Stimulated activated naive B cell treated with anti-CD40 and anti-IgM and Interleukin-4, amounts not matched to agents 10 μg/mL and 1 μg/mL and 100 μg/mL, for 72 hours (primary cell): Measurements from ENCODE around the gene LRRFIP1.
"Not testable (repeated sequence)": the region's sequence is repeated elsewhere in the genome, so short reads cannot be mapped to it uniquely, and the experiment has no call there.

ENCODE experiments used
- ATAC-seq, 2 donors: fragments of 150-1000 bp; cut with Tn5 transposase; replicated peaks; 2 replicates each; pipeline ENCODE4 v1.10.0; 2021; ENCODE audit warnings: moderate library complexity in 1 of 2
- DNase-seq: peaks from one replicate; pipeline ENCODE4 v3.0.0; 2021
- H3K27ac Mint-ChIP-seq: one replicate; pipeline ENCODE4 v1.8.0; 2022; ENCODE audit warnings: mild to moderate bottlenecking, mixed read lengths
- H3K27me3 Mint-ChIP-seq, 2 donors: one replicate each; pipeline ENCODE4 v1.8.0; 2022; ENCODE audit warnings: mixed read lengths in 2 of 2
- H3K36me3 Mint-ChIP-seq, 2 donors: one replicate each; pipeline ENCODE4 v1.8.0; 2022; ENCODE audit warnings: mixed read lengths in 2 of 2, mild to moderate bottlenecking in 1 of 2
- H3K4me1 Mint-ChIP-seq, 2 donors: one replicate each; pipeline ENCODE4 v1.8.0; 2022; ENCODE audit warnings: mixed read lengths in 2 of 2, mild to moderate bottlenecking in 1 of 2
- H3K4me3 Mint-ChIP-seq, 2 donors: one replicate each; pipeline ENCODE4 v1.8.0; 2022; ENCODE audit warnings: mild to moderate bottlenecking in 2 of 2, mixed read lengths in 2 of 2, moderate library complexity in 1 of 2
- H3K9me3 Mint-ChIP-seq, 2 donors: one replicate each; pipeline ENCODE4 v1.8.0; 2022; ENCODE audit warnings: mixed read lengths in 2 of 2, mild to moderate bottlenecking in 1 of 2

LRRFIP1 gene

DNA sequence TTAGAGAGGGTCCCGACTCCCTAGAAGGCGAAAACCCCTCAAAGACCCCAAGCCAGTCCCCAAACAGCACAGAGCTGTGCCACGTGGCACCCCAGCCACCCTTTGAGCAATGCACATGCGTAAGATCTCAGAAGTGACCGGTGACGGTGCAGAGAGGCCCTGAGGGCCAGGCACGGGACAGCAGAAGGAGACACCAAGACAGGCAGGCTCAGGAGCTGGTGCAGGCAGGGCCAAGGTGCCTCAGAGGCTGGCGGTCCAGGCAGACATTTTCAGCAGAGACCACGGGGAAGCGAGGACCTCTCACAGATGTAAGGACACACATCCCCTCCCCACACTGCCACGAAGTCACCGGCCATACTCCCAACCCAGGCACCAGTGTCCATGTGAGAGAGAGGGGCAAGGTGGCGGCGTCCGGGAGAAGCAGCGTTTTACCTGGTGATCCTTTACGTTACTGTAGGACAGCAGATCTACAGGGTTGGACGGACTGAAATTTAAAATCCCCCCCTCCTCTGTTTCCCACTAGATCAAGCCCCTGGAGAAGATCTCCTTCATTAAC lies 34.9 kb upstream of the LRRFIP1 start:
- no peak for ATAC-seq
- H3K27ac Mint-ChIP-seq, result peak overlapping the region; percentile 25
- H3K9me3 Mint-ChIP-seq, result no peaks in the 10 kb centered on the region

DNA sequence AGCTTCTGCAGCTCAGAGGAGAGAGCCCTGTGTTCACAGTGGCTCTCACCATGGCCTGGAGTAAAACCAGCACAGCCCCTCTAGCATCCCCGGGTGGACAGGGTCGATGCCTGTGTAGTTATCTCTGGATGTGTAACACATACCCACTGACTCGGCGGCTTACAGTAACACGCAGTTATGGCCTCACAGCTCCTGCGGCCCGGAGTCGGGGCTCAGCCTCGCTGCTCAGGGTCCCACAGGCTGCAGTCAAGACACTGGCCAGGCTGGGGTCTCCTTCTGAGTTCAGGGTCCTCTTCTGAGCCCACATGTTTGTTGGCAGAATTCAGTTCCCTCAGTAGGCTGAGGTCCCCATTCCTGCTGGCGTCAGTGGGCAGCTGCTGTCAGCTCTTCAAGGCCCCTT lies 34.4 kb upstream of the LRRFIP1 start:
- peaks cover 24 to 38% of the 10 kb centered on the region in 2 donors for H3K4me1 Mint-ChIP-seq
- ATAC-seq (no peak), DNase-seq (no peak)
- H3K4me3 Mint-ChIP-seq, result no peak overlapping the region
- no peaks in the 10 kb centered on the region for H3K9me3 Mint-ChIP-seq
- H3K27me3 Mint-ChIP-seq, result peaks cover 0 to 10% of the 10 kb centered on the region in 2 donors
- no peak overlapping the region for H3K27ac Mint-ChIP-seq
- H3K36me3 Mint-ChIP-seq, result no peaks in the 10 kb centered on the region

More for the DNA sequence above, 34.9 kb upstream of the LRRFIP1 start:
- no peak for DNase-seq
- Mint-ChIP-seq H3K4me3 (no peak overlapping the region), H3K27me3 (peaks cover 0 to 10% of the 10 kb centered on the region in 2 donors), H3K36me3 (no peaks in the 10 kb centered on the region), H3K4me1 (peaks cover 20 to 34% of the 10 kb centered on the region in 2 donors)

DNA sequence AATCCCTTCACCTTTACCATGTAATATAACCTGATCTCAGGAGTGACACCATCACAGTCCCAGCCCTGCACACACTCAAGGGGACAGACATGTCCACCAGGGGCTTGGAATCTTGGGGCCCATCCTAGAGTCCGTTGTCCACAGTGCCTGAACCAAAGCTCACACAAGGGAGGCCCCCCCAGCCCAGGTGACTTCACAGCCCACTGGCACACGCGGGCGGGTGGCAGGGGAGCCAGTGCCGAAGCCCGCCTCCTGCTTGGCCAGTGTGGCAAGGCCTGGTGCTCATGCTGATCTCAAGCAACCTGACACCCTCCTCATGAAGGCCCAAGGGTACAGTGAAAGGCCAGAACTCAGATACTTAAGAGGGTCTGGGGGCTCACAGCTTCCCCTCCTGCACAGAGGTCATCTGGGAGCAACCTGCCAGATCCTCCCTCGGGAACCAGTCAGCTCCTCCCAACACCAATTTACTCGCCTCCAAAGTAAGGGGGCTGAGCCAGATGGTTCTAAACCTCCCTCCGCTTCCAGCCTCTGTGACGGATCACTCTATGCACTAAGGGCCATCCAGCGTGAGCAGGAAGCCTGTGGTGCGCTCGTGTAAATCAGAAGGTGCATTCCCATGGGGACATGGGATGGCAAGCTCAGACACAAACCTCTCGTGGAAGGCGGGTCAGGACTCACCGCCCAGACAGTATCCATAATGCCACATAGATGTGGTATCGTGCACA lies 33.6 kb upstream of the LRRFIP1 start:
- no peak overlapping the region for H3K4me3 Mint-ChIP-seq
- H3K27ac Mint-ChIP-seq, result peak overlapping the region; percentile 43
- peaks cover 0 to 10% of the 10 kb centered on the region in 2 donors for H3K27me3 Mint-ChIP-seq
- ATAC-seq (peak in 1 of 2 donors; percentile 26), DNase-seq (no peak)
- peaks cover 27 to 44% of the 10 kb centered on the region in 2 donors for H3K4me1 Mint-ChIP-seq
- H3K36me3 Mint-ChIP-seq, result no peaks in the 10 kb centered on the region
- no peaks in the 10 kb centered on the region for H3K9me3 Mint-ChIP-seq

DNA sequence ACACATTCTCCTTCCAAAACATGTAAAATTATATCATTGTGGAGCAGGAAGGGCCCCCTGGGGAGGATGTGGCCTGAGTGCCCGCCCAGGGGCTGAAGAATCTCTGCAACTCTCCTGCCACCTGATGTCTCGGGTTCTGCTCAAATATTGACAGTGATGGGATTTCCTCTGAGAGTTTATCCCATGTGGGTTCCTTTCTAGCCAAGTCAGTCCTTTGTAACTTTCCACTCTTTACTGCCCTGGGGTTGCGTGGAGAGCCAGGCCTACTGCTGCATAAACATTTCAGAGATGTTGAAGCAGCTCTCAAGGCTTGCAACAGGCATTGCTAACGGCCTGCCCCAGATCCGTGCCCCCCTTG lies 32.9 kb upstream of the LRRFIP1 start:
- H3K36me3 Mint-ChIP-seq, result no peaks in the 10 kb centered on the region
- H3K4me1 Mint-ChIP-seq, result peaks cover 27 to 44% of the 10 kb centered on the region in 2 donors
- no peak for ATAC-seq
- H3K27me3 Mint-ChIP-seq, result peaks cover 0 to 10% of the 10 kb centered on the region in 2 donors
- H3K27ac Mint-ChIP-seq, result no peak overlapping the region
- H3K4me3 Mint-ChIP-seq, result no peak overlapping the region
- no peaks in the 10 kb centered on the region for H3K9me3 Mint-ChIP-seq
- no peak for DNase-seq

DNA sequence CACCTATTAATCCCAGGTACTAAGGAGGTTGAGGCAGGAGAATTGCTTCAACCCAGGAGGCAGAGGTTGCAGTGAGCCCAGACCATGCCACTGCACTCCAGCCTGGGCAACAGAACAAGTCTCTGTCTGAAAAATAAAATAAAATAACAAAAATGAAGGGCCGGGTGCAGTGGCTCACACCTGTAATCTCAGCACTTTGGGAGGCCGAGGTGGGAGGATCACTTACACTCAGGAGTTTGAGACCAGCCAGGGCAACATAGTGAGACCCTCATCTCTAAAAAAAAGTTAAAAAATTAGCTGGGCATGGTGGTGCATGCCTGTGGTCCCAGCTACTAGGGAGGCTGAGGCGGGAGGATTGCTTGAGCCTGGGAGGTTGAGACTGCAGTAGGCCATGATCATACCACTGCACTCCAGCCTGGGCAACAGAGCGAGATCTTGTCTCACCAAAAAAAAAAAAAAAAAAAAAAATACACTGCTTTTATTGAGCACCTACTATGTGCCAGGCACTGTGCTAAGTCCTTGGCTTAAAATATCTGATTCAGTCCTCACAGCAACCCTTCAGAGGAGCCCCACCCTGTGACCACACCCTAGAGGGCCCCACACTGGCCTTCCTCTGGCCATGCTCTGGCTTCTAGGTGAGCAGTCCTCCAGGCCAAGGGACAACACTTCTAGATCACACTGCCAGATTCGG lies 31.4 kb upstream of the LRRFIP1 start:
- H3K36me3 Mint-ChIP-seq, H3K27ac Mint-ChIP-seq, H3K4me3 Mint-ChIP-seq, DNase-seq, ATAC-seq, H3K9me3 Mint-ChIP-seq, H3K27me3 Mint-ChIP-seq: not testable (repeated sequence)
- peaks cover 24 to 36% of the 10 kb centered on the region in 2 donors for H3K4me1 Mint-ChIP-seq

DNA sequence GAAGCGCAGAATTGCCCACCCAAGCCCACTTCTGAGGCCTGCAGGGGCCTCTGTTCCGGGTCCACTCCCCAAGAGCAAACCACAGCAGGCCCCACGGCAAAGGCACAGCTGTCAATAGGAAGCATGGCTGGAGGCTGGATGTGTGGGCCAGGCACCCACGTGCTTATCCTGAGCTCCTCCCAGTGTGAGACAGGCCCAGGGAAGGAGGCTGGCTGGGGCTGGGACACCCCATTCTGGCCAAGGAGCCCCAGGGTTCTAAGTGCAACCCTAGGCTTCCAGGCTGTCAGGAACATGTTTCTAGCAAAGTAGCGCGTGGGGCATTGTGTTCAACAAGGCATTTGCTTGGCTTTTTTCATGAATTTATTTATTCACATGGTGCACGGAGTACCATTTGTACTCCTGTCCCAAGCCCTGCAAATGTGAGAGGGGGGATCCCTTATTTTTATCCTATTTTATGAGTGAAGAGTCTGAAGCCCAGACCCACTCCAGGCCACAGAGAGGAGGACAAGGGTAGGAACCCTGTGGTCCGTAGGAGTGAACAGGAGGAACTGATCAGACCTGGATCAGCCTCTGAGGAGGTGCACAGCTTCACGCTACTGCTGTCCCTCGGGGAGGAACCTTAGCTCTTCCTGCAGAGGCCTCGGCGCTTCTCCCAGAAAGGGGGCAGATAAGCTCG lies 30.7 kb upstream of the LRRFIP1 start:
- Mint-ChIP-seq H3K27me3 (peaks cover 0 to 1% of the 10 kb centered on the region in 2 donors), H3K4me3 (no peak overlapping the region), H3K36me3 (no peaks in the 10 kb centered on the region), H3K9me3 (no peaks in the 10 kb centered on the region), H3K4me1 (peaks cover 20 to 29% of the 10 kb centered on the region in 2 donors), H3K27ac (no peak overlapping the region)
- ATAC-seq, result no peak
- DNase-seq, result no peak

DNA sequence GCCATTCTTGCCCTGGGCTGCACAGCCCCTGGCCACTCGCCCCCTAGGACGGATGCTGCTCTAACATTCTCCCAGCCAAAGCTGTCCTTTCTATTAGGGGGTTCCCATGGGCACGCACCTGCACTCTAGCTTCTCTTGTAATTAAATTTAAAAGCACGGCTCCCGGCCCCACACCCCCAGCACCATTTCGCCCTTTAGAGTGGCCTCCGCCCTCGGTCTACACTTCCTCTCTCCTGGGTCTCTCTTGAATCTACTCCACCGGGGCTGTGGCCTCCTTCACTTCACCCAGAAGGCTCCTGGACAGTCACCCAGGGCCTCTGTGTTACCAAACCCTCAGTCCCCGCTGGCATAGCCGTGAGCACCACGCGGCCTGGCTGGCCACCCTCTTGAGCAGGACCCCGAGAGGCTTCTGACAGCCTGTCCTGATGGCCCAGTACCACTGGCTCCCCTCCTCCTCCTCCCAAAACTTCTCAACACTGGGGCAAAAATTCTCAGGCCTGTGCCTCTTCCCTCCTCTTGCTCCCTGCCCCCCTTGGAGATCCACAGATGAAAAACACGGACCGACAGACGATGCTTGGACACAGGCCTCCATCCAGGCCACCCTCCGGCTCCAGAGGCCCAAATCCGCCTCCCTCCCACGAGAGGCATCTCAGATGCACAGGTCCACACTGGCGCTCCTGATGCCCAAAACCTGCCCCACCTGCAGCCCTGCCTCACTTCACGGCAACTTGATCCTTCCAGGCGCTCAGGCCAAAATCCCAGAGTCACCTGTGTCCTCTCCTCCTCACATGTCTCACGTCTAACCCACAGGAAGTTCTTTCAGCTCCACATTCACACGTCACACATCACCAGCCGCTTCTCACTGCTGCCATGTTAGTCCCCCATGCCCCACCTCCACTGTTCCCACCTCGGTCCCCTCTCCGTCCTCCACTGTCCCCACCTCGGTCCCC lies 29.9 kb upstream of the LRRFIP1 start:
- ATAC-seq (peak; percentile 8 to 16), DNase-seq (no peak)
- Mint-ChIP-seq H3K4me1 (peaks cover 21 to 28% of the 10 kb centered on the region in 2 donors), H3K27me3 (no peaks in the 10 kb centered on the region), H3K9me3 (no peaks in the 10 kb centered on the region), H3K4me3 (no peak overlapping the region), H3K27ac (no peak overlapping the region), H3K36me3 (no peaks in the 10 kb centered on the region)

DNA sequence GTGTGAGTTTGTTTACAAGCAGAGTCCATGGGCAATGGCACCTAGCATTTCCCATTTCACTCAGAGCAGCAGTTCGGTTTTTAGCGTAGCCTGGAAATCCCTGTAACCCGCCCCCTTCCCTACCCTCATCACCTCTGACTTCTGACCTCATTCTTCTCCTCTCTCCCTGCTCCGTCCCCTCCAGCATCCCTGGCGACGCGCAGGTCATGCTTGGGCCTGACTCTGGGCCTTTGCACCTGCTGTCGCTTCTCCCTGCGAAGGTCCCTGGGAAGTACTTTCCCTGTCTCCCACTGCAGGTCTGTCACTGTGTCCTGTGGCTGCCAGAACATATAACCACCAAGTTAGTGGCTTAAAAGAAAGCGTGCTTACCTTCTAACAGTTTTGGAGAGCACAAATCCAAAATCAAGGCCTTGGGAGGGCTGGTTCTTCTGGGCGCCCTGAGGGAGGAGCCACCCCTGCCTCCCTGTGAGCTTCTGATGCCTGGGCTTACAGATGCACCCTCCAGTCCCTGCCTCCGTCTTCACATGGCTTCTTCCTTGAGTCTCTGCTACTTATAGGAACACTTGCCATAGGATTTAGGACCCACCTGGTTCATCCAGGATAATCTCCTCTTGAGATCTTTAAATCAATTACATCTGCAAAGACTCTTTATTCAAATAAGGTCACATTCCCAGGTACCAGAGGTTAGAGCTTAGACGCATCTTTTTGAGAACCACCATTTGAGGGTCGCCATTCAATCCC lies 28.7 kb upstream of the LRRFIP1 start:
- Mint-ChIP-seq H3K4me3 (no peak overlapping the region), H3K27ac (no peak overlapping the region), H3K9me3 (no peaks in the 10 kb centered on the region), H3K36me3 (no peaks in the 10 kb centered on the region), H3K27me3 (no peaks in the 10 kb centered on the region), H3K4me1 (peaks cover 31 to 37% of the 10 kb centered on the region in 2 donors)
- DNase-seq (no peak), ATAC-seq (no peak)

DNA sequence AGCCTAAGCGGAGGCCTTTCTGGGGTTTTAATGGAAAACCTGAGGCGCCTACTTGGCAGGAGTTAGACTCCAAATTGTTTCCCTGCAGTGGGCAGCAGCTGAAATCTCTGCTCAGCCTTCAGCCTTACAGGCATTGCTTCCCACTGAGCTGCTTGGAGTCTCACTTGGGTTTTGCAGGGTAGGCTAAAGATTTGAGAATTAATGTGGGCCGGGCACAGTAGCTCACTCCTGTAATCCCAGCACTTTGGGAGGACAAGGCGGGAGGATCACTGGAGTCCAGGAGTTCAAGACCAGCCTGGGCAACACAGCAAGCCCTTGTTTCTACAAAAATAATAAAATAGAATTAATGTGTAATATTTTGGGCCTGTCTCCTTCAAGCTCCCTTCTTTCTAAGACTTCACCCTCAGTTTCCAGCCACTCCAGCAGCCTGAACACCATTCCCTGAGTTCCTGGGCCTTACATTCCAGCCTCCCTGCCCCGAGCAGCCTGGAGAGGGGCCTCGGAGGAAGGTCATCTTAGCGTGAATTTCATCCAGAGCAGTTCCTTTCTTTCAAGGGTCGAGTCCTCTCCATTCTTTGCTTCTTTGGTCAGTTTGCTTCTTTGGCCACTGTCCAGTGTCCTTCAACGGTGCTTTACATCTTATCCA lies 27.8 kb upstream of the LRRFIP1 start:
- Mint-ChIP-seq H3K27me3 (no peaks in the 10 kb centered on the region), H3K4me1 (peaks cover 32 to 36% of the 10 kb centered on the region in 2 donors), H3K27ac (no peak overlapping the region), H3K9me3 (no peaks in the 10 kb centered on the region), H3K36me3 (no peaks in the 10 kb centered on the region), H3K4me3 (no peak overlapping the region)
- ATAC-seq, result no peak
- no peak for DNase-seq

DNA sequence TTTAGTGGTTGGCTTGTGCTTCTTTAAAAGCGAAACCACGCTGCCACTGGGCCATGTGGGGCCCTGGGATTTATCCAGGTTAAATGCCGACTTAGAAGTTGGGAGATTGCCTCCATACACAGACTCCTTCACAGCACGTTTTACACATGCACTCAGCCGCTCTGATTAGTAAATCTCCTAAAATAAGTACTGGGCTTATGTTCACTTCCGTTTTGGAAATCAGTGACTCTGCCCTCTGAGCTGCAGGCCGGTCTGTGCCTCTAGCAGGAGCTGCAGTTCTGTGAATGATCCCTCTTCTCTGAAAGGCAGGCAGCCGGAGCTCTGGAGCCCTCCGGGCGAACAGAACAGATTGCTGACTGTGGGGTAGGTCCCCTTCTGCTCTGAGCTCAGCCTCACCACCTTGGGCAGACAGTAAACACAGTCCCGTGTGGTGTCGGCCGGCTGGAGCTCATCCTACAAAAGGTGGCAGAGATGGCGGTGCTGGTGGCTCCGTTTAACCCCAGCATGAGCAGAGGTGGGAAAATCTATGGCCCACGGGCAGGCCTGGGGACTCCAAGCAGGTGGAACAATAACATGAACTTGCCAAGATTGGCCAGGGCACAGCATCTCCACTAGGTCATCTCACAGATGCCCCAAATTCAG lies 27.1 kb upstream of the LRRFIP1 start:
- no peaks in the 10 kb centered on the region for H3K9me3 Mint-ChIP-seq
- ATAC-seq (no peak), DNase-seq (no peak)
- H3K27ac Mint-ChIP-seq, result peak overlapping the region; percentile 47
- no peaks in the 10 kb centered on the region for H3K27me3 Mint-ChIP-seq
- peaks cover 27 to 36% of the 10 kb centered on the region in 2 donors for H3K4me1 Mint-ChIP-seq
- no peaks in the 10 kb centered on the region for H3K36me3 Mint-ChIP-seq
- H3K4me3 Mint-ChIP-seq, result no peak overlapping the region

DNA sequence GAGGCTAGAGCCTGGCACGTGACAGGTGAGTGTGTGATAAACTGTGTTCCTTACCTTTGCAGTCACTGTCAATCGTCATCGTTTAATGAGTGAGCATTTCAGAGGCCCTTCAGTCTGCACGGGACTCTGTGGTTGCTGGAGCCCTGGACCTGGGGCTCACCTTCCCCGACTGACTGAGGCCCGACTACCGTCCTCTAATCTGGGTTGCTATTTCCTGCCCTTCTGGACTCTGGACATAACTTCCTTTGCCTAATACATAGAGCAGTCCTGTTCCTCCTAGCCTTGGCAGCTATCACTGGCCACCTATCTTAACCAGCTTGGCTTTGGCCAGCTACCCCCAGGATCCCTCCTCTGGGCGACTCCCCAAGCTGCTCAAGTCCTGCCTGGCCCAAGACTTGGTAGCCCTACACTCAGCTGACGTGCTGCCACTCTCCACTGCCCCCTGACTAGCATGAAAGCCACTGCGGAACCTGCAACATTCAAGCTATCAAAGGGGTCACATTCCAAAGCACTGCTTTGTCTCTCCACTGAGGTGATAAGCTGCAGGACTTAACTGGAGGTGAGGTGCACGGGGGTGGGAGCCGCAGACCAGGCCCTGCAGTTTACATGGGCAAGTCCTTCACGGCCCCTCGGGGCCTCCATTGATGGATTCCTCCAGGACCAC lies 25.8 kb upstream of the LRRFIP1 start:
- H3K4me1 Mint-ChIP-seq, result peaks cover 26 to 36% of the 10 kb centered on the region in 2 donors
- H3K36me3 Mint-ChIP-seq, result no peaks in the 10 kb centered on the region
- DNase-seq, result no peak
- no peak for ATAC-seq
- H3K27ac Mint-ChIP-seq, result no peak overlapping the region
- H3K9me3 Mint-ChIP-seq, result no peaks in the 10 kb centered on the region
- no peaks in the 10 kb centered on the region for H3K27me3 Mint-ChIP-seq
- no peak overlapping the region for H3K4me3 Mint-ChIP-seq

DNA sequence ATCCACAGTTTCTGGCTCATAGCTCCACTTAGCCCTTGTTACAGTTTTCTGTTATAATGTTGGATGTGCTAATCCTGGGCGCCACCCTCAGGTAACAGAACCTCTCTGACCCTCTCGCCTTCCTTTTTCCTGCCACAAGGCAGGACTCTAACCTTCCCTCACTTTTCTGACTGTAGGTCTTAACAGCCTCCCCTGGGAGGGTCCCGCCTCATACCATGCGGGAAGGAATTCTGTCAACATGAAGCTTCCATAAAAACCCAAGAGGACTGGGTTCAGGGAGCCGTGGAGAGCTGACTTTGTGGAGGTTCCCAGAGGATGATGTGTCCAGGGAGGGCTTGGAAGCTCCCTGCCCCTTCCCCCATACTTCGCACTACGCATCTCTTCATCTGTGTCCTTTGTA lies 25.0 kb upstream of the LRRFIP1 start:
- Mint-ChIP-seq H3K27ac (peak overlapping the region; percentile 62), H3K4me1 (peaks cover 24 to 30% of the 10 kb centered on the region in 2 donors), H3K9me3 (no peaks in the 10 kb centered on the region), H3K36me3 (no peaks in the 10 kb centered on the region), H3K27me3 (no peaks in the 10 kb centered on the region), H3K4me3 (no peak overlapping the region)
- ATAC-seq (no peak), DNase-seq (no peak)
